OCI-LY1 (cell line): ENCODE measurements around the gene NUP93.

Experiments used
- EZH2 ChIP-seq: fragments of 200-600 bp; sonication (generic), shearing (Covaris generic); IDR thresholded peaks from 2 replicates; pipeline ENCODE4 v1.8.0; 2017; ENCODE audit warnings: borderline replicate concordance, mixed run types, mild to moderate bottlenecking, antibody characterized with exemption, low read length, moderate library complexity, mixed read lengths
- TF ChIP-seq, protein P1 (sequence below): fragments of 200-600 bp; sonication (generic), shearing (Covaris generic); IDR thresholded peaks from 2 replicates; pipeline ENCODE4 v1.5.1; 2017; ENCODE audit warnings: mild to moderate bottlenecking, antibody characterized with exemption, low read length, moderate library complexity, mixed read lengths

DNA sequence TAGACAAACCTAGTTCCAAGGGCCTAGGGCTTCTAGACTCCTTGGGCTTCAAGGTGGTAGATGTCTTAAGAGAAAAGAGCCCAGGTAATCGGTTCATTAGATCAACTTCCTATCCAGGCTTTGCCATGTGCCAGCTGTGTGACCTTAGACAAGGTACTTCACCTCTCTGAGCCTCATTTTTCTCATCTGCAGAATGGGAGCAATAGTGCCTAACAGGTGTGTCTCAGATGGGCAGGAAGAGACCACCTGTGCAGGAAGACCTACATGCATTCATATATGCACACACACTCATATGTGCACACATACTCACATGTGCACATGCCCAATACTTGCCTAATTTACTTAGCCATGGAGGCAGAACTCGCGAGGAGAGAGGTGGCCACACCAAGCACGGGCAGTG, 150.8 kb downstream of the NUP93 start:
- TF ChIP-seq, protein P1, sequence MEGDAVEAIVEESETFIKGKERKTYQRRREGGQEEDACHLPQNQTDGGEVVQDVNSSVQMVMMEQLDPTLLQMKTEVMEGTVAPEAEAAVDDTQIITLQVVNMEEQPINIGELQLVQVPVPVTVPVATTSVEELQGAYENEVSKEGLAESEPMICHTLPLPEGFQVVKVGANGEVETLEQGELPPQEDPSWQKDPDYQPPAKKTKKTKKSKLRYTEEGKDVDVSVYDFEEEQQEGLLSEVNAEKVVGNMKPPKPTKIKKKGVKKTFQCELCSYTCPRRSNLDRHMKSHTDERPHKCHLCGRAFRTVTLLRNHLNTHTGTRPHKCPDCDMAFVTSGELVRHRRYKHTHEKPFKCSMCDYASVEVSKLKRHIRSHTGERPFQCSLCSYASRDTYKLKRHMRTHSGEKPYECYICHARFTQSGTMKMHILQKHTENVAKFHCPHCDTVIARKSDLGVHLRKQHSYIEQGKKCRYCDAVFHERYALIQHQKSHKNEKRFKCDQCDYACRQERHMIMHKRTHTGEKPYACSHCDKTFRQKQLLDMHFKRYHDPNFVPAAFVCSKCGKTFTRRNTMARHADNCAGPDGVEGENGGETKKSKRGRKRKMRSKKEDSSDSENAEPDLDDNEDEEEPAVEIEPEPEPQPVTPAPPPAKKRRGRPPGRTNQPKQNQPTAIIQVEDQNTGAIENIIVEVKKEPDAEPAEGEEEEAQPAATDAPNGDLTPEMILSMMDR = no peak
- TF ChIP-seq EZH2 = no peak
